ENCODE results near the gene GAK. TPM values are rescaled to one million over a fixed set of nuclear protein-coding genes. Genes with fewer than 3 reads are reported as not detected.

Gene GAK
- total and polyA plus RNA-seq, 2 of the 4 experiments (the other 2 are of a cell fraction), result 45.1 to 133 TPM

- H4K91ac ChIP-seq (ENCODE audit: insufficient read depth, low read depth, low read length), result no peak overlapping the region
- WGBS, 2 experiments (ENCODE audit: extremely low coverage in 2 of 2, insufficient read length in 1 of 2), result 99% methylated on average over 10 of the region's 22 CpGs; no CpG with 5 or more reads in 1 of the 2 experiments
- H4K20me1 ChIP-seq (ENCODE audit: insufficient read depth, low read length), result peaks cover 6% of the 10 kb centered on the region; the same call in 1 of the 2 replicates
- H2AK5ac ChIP-seq (ENCODE audit: low read depth, low read length), result no peak overlapping the region
- BruUV-seq (replicated peaks), result no TSS peak
- no peaks in the 10 kb centered on the region for H3K27me3 ChIP-seq (ENCODE audit: control insufficient read depth, insufficient read depth, low read length)
- H3K9me3 ChIP-seq (ENCODE audit: control insufficient read depth, insufficient read depth, low read length), result no peaks in the 10 kb centered on the region
- no peak for TF ChIP-seq ELK1 (IDR thresholded peaks at IDR 0.05; ENCODE audit: borderline replicate concordance, low read depth, low read length)
- POLR2A ChIA-PET (ENCODE audit: unreplicated experiment), result no interaction called here
- H3K18ac ChIP-seq (ENCODE audit: low read depth, low read length), result no peak overlapping the region
- H3K4ac ChIP-seq (ENCODE audit: low read depth, low read length), result no peak overlapping the region
- intact Hi-C loops (cut with micrococcal nuclease), result no loop called here
- H3K4me3 ChIP-seq (ENCODE audit: insufficient read depth, low read depth, low read length), result no peak overlapping the region
- H3K4me1 ChIP-seq (ENCODE audit: control insufficient read depth, insufficient read depth, low read length), result no peaks in the 10 kb centered on the region
- peaks cover 67% of the 10 kb centered on the region for H3K36me3 ChIP-seq (ENCODE audit: control insufficient read depth, insufficient read depth, low read length)
- H2BK20ac ChIP-seq (ENCODE audit: low read depth, low read length), result no peak overlapping the region
- no peak overlapping the region for H2AFZ ChIP-seq (replicated peaks; ENCODE audit: low read length, poor library complexity)
- no peak overlapping the region for H2AK9ac ChIP-seq (replicated peaks; ENCODE audit: low read depth, low read length, poor library complexity)
- H4K8ac ChIP-seq (ENCODE audit: low read depth in 2 of 2, low read length in 2 of 2), result no peak overlapping the region
- dilution Hi-C loops (cut with HindIII; ENCODE audit: low sequenced_read_pairs, unreplicated experiment), result no loop called here
- no peak for ATAC-seq (ENCODE audit: low read depth)
- DNase-seq, result no peak
- in situ Hi-C loops (cut with MboI; ENCODE audit: low sequenced_read_pairs), result no loop called here
- H3K27ac ChIP-seq (ENCODE audit: insufficient read depth, low read length), result no peak overlapping the region
- H4K5ac ChIP-seq (ENCODE audit: low read depth, low read length), result no peak overlapping the region
- CTCF ChIA-PET, result no interaction called here
- H3K9me1 ChIP-seq (ENCODE audit: insufficient read depth, low read length), result peaks cover 7% of the 10 kb centered on the region
- no peak overlapping the region for H2BK5ac ChIP-seq (ENCODE audit: low read depth, low read length, poor library complexity, severe bottlenecking)
- no peak overlapping the region for H3K4me2 ChIP-seq (ENCODE audit: low read depth, low read length)
- no peak overlapping the region for H2BK15ac ChIP-seq (ENCODE audit: low read depth, low read length)
- no peak overlapping the region for H3K14ac ChIP-seq (replicated peaks; ENCODE audit: low read depth, low read length)
- peaks cover 0 to 7% of the 10 kb centered on the region in 2 experiments; a peak in 3 of 4 replicates for H3K79me1 ChIP-seq (ENCODE audit: low read depth in 1 of 2, low read length in 2 of 2)
- no peak overlapping the region for H2BK120ac ChIP-seq (ENCODE audit: low read depth, low read length)
- H3K56ac ChIP-seq (ENCODE audit: extremely low read depth, insufficient read depth, low read length), result no peak overlapping the region
- H3K23ac ChIP-seq (ENCODE audit: low read depth, low read length), result no peak overlapping the region
- no peak overlapping the region for H3K9ac ChIP-seq (ENCODE audit: low read depth, low read length)
Measured at GRCh38 chr4:882646-883045, 49.5 kb downstream of the GAK start.

Measured in IMR-90 (cell line).